ENCODE results near the gene HDAC4.

HDAC4 gene

GRCh38 chr2:239102266-239102665 lies 298.6 kb downstream of the HDAC4 start:
- DNase-seq (ENCODE audit: low read depth), result no peak
- no peak for TF ChIP-seq CTCF (conservative IDR thresholded peaks at IDR 0.05; ENCODE audit: low read depth, low read length)
- H3K4me3 ChIP-seq (ENCODE audit: low read depth, low read length), result no peak overlapping the region

DNA sequence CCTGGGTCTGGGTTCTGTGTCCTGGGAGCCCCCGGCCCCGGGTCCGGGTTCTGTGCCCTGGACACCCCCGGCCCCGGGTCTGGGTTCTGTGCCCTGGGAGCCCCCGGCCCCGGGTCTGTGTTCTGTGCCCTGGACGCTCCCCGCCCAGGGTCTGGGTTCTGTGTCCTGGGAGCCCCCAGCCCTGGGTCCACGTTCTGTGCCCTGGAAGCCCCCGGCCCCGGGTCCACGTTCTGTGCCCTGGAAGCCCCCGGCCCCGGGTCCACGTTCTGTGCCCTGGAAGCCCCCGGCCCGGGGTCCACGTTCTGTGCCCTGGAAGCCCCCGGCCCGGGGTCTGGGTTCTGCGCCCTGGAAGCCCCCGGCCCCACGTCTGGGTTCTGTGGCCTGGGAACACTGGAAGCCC lies 299.0 kb downstream of the HDAC4 start:
- no peak overlapping the region for H3K4me3 ChIP-seq (ENCODE audit: low read depth, low read length)
- DNase-seq (ENCODE audit: low read depth), result no peak
- TF ChIP-seq CTCF (conservative IDR thresholded peaks at IDR 0.05; ENCODE audit: low read depth, low read length), result no peak

- DNase-seq (ENCODE audit: low read depth), result no peak
- no peak for TF ChIP-seq CTCF (conservative IDR thresholded peaks at IDR 0.05; ENCODE audit: low read depth, low read length)
- no peak overlapping the region for H3K4me3 ChIP-seq (ENCODE audit: low read depth, low read length)
Measured at GRCh38 chr2:239101071-239101470, 299.7 kb downstream of the HDAC4 start.

DNA sequence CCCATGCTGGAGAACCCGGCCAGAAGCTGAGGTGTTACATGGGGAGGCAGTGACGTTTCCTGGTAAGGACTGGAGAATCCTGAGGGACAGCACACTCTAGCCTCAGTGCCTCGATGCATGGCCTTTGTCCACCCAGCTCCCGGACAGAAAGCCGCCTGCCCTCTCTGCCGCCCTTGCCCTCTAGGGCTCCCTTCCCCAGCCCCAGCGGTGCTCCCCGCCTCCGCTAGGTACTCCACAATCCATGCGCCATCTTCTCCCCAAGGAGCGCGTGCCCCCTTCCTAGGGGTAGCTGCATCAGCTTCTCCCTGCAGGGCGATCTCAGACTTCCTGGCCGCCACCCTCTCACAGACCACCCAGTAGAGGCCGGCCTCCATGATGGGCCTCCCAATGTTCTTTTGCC lies 301.3 kb downstream of the HDAC4 start:
- TF ChIP-seq CTCF (conservative IDR thresholded peaks at IDR 0.05; ENCODE audit: low read depth, low read length), result no peak
- DNase-seq (ENCODE audit: low read depth), result no peak
- no peak overlapping the region for H3K4me3 ChIP-seq (ENCODE audit: low read depth, low read length)

GRCh38 chr2:239098288-239098970 lies 302.4 kb downstream of the HDAC4 start:
- no peak overlapping the region for H3K4me3 ChIP-seq (ENCODE audit: low read depth, low read length)
- no peak for DNase-seq (ENCODE audit: low read depth)
- TF ChIP-seq CTCF (conservative IDR thresholded peaks at IDR 0.05; ENCODE audit: low read depth, low read length), result no peak

DNA sequence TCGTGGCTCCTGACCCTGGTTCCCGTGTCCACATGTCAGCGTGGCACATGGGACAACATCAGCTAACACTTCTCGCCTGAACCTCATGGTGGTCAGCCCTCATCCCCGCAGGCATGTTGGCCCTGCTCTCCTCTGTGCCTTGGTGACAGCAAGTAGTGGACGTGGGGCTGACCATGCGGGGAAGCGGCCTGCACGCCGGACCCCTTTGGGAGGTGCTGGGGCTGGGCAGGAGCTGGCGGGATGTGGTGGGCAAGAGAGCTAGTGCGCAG lies 303.5 kb downstream of the HDAC4 start:
- no peak for TF ChIP-seq CTCF (conservative IDR thresholded peaks at IDR 0.05; ENCODE audit: low read depth, low read length)
- no peak overlapping the region for H3K4me3 ChIP-seq (ENCODE audit: low read depth, low read length)
- DNase-seq (ENCODE audit: low read depth), result no peak

DNA sequence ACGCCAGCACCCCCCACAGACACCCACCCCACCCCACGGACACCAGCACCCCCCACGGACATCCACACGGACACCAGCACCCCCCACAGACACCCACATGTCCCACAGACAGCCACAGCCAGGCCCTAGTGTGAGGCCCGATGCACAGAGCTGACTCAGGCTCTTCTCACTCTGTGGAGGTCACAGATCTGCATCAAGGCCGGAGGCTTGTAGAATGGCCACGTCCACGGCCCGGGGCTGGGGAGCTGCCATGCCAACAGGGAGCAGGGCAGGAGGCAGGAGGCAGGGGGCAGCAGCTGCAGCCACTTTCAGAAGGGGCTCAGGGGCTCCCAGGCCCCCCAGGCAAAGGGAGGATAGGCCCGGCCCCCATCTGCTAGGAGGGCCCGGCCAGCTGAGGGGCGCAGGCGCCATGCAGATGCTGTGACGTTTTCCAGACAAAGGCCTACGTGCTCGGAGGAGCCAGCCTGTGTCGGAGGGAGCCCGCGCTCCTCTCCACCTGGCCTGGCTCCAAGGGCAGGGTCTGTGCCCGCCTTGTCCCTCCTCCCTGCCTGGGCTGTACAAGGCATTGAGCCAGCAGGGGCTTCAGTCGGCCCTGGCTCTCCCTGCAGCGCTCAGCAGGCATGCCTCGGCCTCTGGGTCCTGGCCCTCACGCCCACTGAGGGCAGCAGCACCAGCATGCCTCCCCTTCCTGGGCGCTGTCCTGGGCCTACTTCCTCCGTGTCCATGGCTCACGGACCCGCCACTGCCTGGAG lies 304.0 kb downstream of the HDAC4 start:
- DNase-seq (ENCODE audit: low read depth), result no peak
- H3K4me3 ChIP-seq (ENCODE audit: low read depth, low read length), result no peak overlapping the region
- no peak for TF ChIP-seq CTCF (conservative IDR thresholded peaks at IDR 0.05; ENCODE audit: low read depth, low read length)

Data from choroid plexus epithelial cell (primary cell).